SU-DHL-6 (cell line): Measurements from ENCODE around the gene STYXL1.
"Not testable (repeated sequence)": the region's sequence is repeated elsewhere in the genome, so short reads cannot be mapped to it uniquely, and the experiment has no call there.

Source experiments
- H2AFZ ChIP-seq: fragments of 200-600 bp; sonication (generic); 2 replicates; pipeline ENCODE4 v1.6.1; 2014; ENCODE audit warnings: low read depth, mild to moderate bottlenecking, moderate library complexity, mixed read lengths, antibody characterized with exemption, low read length; ENCODE audit not compliant: severe bottlenecking
- H3F3A ChIP-seq: fragments of 200-600 bp; shearing (Covaris generic); 2 replicates; pipeline ENCODE4 v1.6.0; 2016; ENCODE audit warnings: antibody characterized with exemption, mild to moderate bottlenecking; ENCODE audit not compliant: insufficient read depth
- H3K27ac ChIP-seq: fragments of 200-600 bp; sonication (generic); 2 replicates; pipeline ENCODE4 v1.5.1; 2016; ENCODE audit warnings: low read depth, mild to moderate bottlenecking, low read length, moderate library complexity, mixed read lengths
- H3K27me3 ChIP-seq: fragments of 200-600 bp; sonication (generic), shearing (Covaris generic); 2 replicates; pipeline ENCODE4 v1.6.0; 2014; ENCODE audit warnings: mild to moderate bottlenecking, low read length
- H3K36me3 ChIP-seq: fragments of 200-600 bp; sonication (generic); 2 replicates; pipeline ENCODE4 v1.6.1; 2014; ENCODE audit warnings: mild to moderate bottlenecking, low read length, mixed read lengths
- H3K4me2 ChIP-seq: fragments of 300-600, 200-600 bp; shearing (Covaris generic), sonication (generic); 2 replicates; pipeline ENCODE4 v1.6.0; 2014; ENCODE audit warnings: low read length, low read depth, mild to moderate bottlenecking; ENCODE audit not compliant: poor library complexity, severe bottlenecking
- H3K4me3 ChIP-seq: fragments of 200-600 bp; sonication (generic); 2 replicates; pipeline ENCODE4 v1.5.1; 2014; ENCODE audit warnings: antibody characterized with exemption, low read length, mild to moderate bottlenecking, mixed read lengths; ENCODE audit not compliant: insufficient read depth, poor library complexity, severe bottlenecking
- H3K79me2 ChIP-seq: fragments of 200-600 bp; sonication (generic); 2 replicates; pipeline ENCODE4 v1.6.1; 2014; ENCODE audit warnings: mild to moderate bottlenecking, low read length, moderate library complexity; ENCODE audit not compliant: insufficient read depth
- H3K9ac ChIP-seq: fragments of 200-600 bp; sonication (generic); 2 replicates; pipeline ENCODE4 v1.7.0; 2014; ENCODE audit warnings: mild to moderate bottlenecking, low read length
- H3K9me2 ChIP-seq: fragments of 200-600 bp; sonication (generic); replicated peaks from 2 replicates; pipeline ENCODE4 v1.6.1; 2014; ENCODE audit warnings: low read length; ENCODE audit not compliant: insufficient read depth
- H3K9me3 ChIP-seq: fragments of 200-600 bp; sonication (generic); 2 replicates; pipeline ENCODE4 v1.6.1; 2014; ENCODE audit warnings: low read length, mixed read lengths; ENCODE audit not compliant: insufficient read depth
- H4K20me1 ChIP-seq: fragments of 200-600 bp; sonication (generic); 2 replicates; pipeline ENCODE4 v1.6.1; 2014; ENCODE audit warnings: low read depth, mild to moderate bottlenecking, antibody characterized with exemption, low read length, moderate library complexity, mixed read lengths
- CTCF ChIP-seq: fragments of 200-600 bp; sonication (generic); IDR thresholded peaks from one replicate; pipeline ENCODE4 v1.5.1; 2017; ENCODE audit warnings: antibody characterized with exemption, mild to moderate bottlenecking, low read length, moderate library complexity; ENCODE audit not compliant: insufficient read depth, poor library complexity, severe bottlenecking
- EZH2phosphoT487 ChIP-seq: fragments of 200-600 bp; sonication (generic), shearing (Covaris generic); conservative IDR thresholded peaks from 2 replicates; pipeline ENCODE4 v1.6.1; 2018; ENCODE audit warnings: mild to moderate bottlenecking, antibody characterized with exemption, low read length, moderate library complexity, mixed read lengths

The STYXL1 gene

GRCh38 chr7:76054123-76055120 is 6.6 kb upstream of the STYXL1 start:
- Histone ChIP-seq H2AFZ (no peak overlapping the region), H3K9me3 (no peaks in the 10 kb centered on the region), H3K79me2 (peaks cover 76% of the 10 kb centered on the region), H3K36me3 (peaks cover 5% of the 10 kb centered on the region; the same call in 1 of the 2 replicates), H3F3A (no peaks in the 10 kb centered on the region), H3K4me2 (no peak overlapping the region), H3K9ac (no peak overlapping the region), H4K20me1 (peaks cover 11% of the 10 kb centered on the region), H3K4me3 (no peak overlapping the region), H3K9me2 (no peaks in the 10 kb centered on the region), H3K27me3 (no peaks in the 10 kb centered on the region), H3K27ac (no peak overlapping the region)
- TF ChIP-seq CTCF (no peak), EZH2phosphoT487 (no peak)

GRCh38 chr7:76053461-76053860 is 5.7 kb upstream of the STYXL1 start:
- no peak overlapping the region for H3K27ac ChIP-seq

GRCh38 chr7:76052681-76053080 is 4.9 kb upstream of the STYXL1 start:
- not testable (repeated sequence) for H3F3A ChIP-seq, H3K36me3 ChIP-seq, H3K27me3 ChIP-seq, H2AFZ ChIP-seq, H3K4me3 ChIP-seq, H3K27ac ChIP-seq, H3K9ac ChIP-seq, H3K9me2 ChIP-seq, H3K9me3 ChIP-seq, H3K4me2 ChIP-seq
- Histone ChIP-seq H4K20me1 (peaks cover 11% of the 10 kb centered on the region), H3K79me2 (peaks cover 89% of the 10 kb centered on the region)

More at GRCh38 chr7:76053461-76053860, 5.7 kb upstream of the STYXL1 start:
- TF ChIP-seq CTCF (no peak), EZH2phosphoT487 (no peak)
- H3F3A ChIP-seq = no peaks in the 10 kb centered on the region
- no peaks in the 10 kb centered on the region for H3K27me3 ChIP-seq
- H3K4me3 ChIP-seq = no peak overlapping the region
- H4K20me1 ChIP-seq = peaks cover 11% of the 10 kb centered on the region
- H2AFZ ChIP-seq = no peak overlapping the region
- no peaks in the 10 kb centered on the region for H3K9me3 ChIP-seq
- H3K36me3 ChIP-seq = peaks cover 3% of the 10 kb centered on the region; the same call in 1 of the 2 replicates
- no peak overlapping the region for H3K4me2 ChIP-seq
- no peaks in the 10 kb centered on the region for H3K9me2 ChIP-seq
- H3K79me2 ChIP-seq = peaks cover 86% of the 10 kb centered on the region
- no peak overlapping the region for H3K9ac ChIP-seq

- peaks cover 97% of the 10 kb centered on the region for H3K79me2 ChIP-seq
- no peak overlapping the region for H3K9ac ChIP-seq
- no peak overlapping the region for H3K27ac ChIP-seq
- no peaks in the 10 kb centered on the region for H3K36me3 ChIP-seq
- no peak overlapping the region for H3K4me2 ChIP-seq
- no peaks in the 10 kb centered on the region for H3K27me3 ChIP-seq
- H4K20me1 ChIP-seq = peaks cover 11% of the 10 kb centered on the region
- H3F3A ChIP-seq = no peaks in the 10 kb centered on the region
- H3K9me3 ChIP-seq = no peaks in the 10 kb centered on the region
- no peaks in the 10 kb centered on the region for H3K9me2 ChIP-seq
- TF ChIP-seq EZH2phosphoT487 = no peak
- H3K4me3 ChIP-seq = no peak overlapping the region
- no peak overlapping the region for H2AFZ ChIP-seq
Measured at GRCh38 chr7:76051840-76052239, 4.0 kb upstream of the STYXL1 start.
